CD14-positive monocyte (primary cell): ENCODE data around the gene EARS2. TPM values are rescaled to one million over a fixed set of nuclear protein-coding genes. Genes with fewer than 3 reads are reported as not detected.

Source experiments
- DNase-seq, 3 donors: peaks; one replicate each; pipeline ENCODE4 v3.0.0-alpha.2; 2011 to 2022
- H2AFZ ChIP-seq: 2 replicates; pipeline ENCODE4 v1.6.0; 2012; ENCODE audit warnings: mild to moderate bottlenecking, low read depth, low read length, inconsistent platforms; ENCODE audit not compliant: insufficient read depth, poor library complexity, severe bottlenecking
- H3K27ac ChIP-seq, 2 donors: 1 replicate in 1 of 2; 2 replicates in 1 of 2; pipeline ENCODE4 v1.5.1; 2012 to 2013; ENCODE audit warnings: low read length in 2 of 2, control low read depth in 1 of 2, inconsistent platforms in 1 of 2, low read depth in 1 of 2, mild to moderate bottlenecking in 1 of 2
- H3K27me3 ChIP-seq, 2 donors: one replicate each; pipeline versions ENCODE4 v1.6.0 to v1.6.1; 2011 to 2013; ENCODE audit warnings: low read length in 2 of 2; ENCODE audit not compliant: control insufficient read depth in 2 of 2, insufficient read depth in 2 of 2
- H3K36me3 ChIP-seq, 2 donors: replicated peaks in 1 of 2; 1 replicate in 1 of 2; 2 replicates in 1 of 2; pipeline versions ENCODE4 v1.5.1 to v1.6.1; 2012 to 2013; ENCODE audit warnings: low read length in 2 of 2, control low read depth in 1 of 2, inconsistent platforms in 1 of 2, mild to moderate bottlenecking in 1 of 2; ENCODE audit not compliant: insufficient read depth in 2 of 2, control insufficient read depth in 1 of 2
- H3K4me1 ChIP-seq, 2 donors: 1 replicate in 1 of 2; 2 replicates in 1 of 2; pipeline versions ENCODE4 v1.5.1 to v1.6.1; 2012 to 2013; ENCODE audit warnings: low read length in 2 of 2, control low read depth in 1 of 2, inconsistent platforms in 1 of 2, mild to moderate bottlenecking in 1 of 2, moderate library complexity in 1 of 2; ENCODE audit not compliant: insufficient read depth in 2 of 2, control insufficient read depth in 1 of 2
- H3K4me2 ChIP-seq: replicated peaks from 2 replicates; pipeline ENCODE3; 2012; ENCODE audit warnings: low read length, moderate library complexity, mild to moderate bottlenecking; ENCODE audit not compliant: poor library complexity, severe bottlenecking; ENCODE audit errors: extremely low read depth
- H3K4me3 ChIP-seq, 3 experiments: fragments of 200-600 bp in 1 of 3; sonication (generic) in 1 of 3; replicated peaks in 1 of 3; 1 replicate in 2 of 3; 2 replicates in 1 of 3; pipeline ENCODE4 v1.5.1; 2011 to 2013; ENCODE audit warnings: low read length in 3 of 3, mild to moderate bottlenecking in 3 of 3, control low read depth in 2 of 3, low read depth in 2 of 3, inconsistent platforms in 1 of 3, moderate library complexity in 1 of 3
- H3K79me2 ChIP-seq: 2 replicates; pipeline ENCODE4 v1.6.0; 2012; ENCODE audit warnings: mild to moderate bottlenecking, control low read depth, inconsistent platforms, low read length, moderate library complexity; ENCODE audit not compliant: insufficient read depth
- H3K9ac ChIP-seq: 2 replicates; pipeline ENCODE4 v1.6.0; 2017; ENCODE audit warnings: low read length, mild to moderate bottlenecking; ENCODE audit not compliant: insufficient read depth, poor library complexity, severe bottlenecking
- H3K9me3 ChIP-seq, 2 donors: replicated peaks in 1 of 2; 1 replicate in 1 of 2; 2 replicates in 1 of 2; pipeline versions ENCODE4 v1.5.1 to v1.6.1; 2012 to 2013; ENCODE audit warnings: low read length in 2 of 2, control low read depth in 1 of 2; ENCODE audit not compliant: control insufficient read depth in 1 of 2, insufficient read depth in 1 of 2
- H4K20me1 ChIP-seq: 2 replicates; pipeline ENCODE4 v1.6.0; 2012; ENCODE audit warnings: mild to moderate bottlenecking, low read length, control low read depth, moderate library complexity; ENCODE audit not compliant: insufficient read depth
- H3K27ac Mint-ChIP-seq, 7 donors: one replicate each; pipeline ENCODE4 v1.8.0; 2020; ENCODE audit warnings: mild to moderate bottlenecking in 7 of 7, mixed read lengths in 7 of 7, moderate library complexity in 6 of 7, inconsistent platforms in 2 of 7
- H3K27me3 Mint-ChIP-seq, 3 donors: one replicate each; pipeline ENCODE4 v1.8.0; 2021 to 2022; ENCODE audit warnings: low read depth in 3 of 3, mild to moderate bottlenecking in 3 of 3, mixed read lengths in 3 of 3, moderate library complexity in 3 of 3, inconsistent platforms in 1 of 3
- H3K36me3 Mint-ChIP-seq, 2 donors: one replicate each; pipeline ENCODE4 v1.8.0; 2020; ENCODE audit warnings: mixed read lengths in 2 of 2, inconsistent platforms in 1 of 2, mild to moderate bottlenecking in 1 of 2
- H3K4me1 Mint-ChIP-seq: one replicate; pipeline ENCODE4 v1.8.0; 2020; ENCODE audit warnings: mild to moderate bottlenecking, mixed read lengths
- H3K4me3 Mint-ChIP-seq, 2 donors: one replicate each; pipeline ENCODE4 v1.8.0; 2020; ENCODE audit warnings: mild to moderate bottlenecking in 2 of 2, mixed read lengths in 2 of 2, moderate library complexity in 1 of 2
- H3K9me3 Mint-ChIP-seq, 7 donors: one replicate each; pipeline ENCODE4 v1.8.0; 2020 to 2022; ENCODE audit warnings: mixed read lengths in 7 of 7, mild to moderate bottlenecking in 6 of 7, moderate library complexity in 6 of 7, inconsistent platforms in 2 of 7
- CTCF ChIP-seq: fragments of 200-600 bp; IDR thresholded peaks from one replicate; pipeline ENCODE4 v1.8.0; 2022; ENCODE audit warnings: antibody characterized with exemption, mild to moderate bottlenecking
- WGBS: methylation state at CpG from one replicate; pipeline ENCODE4 v1.1.5; 2013; ENCODE audit warnings: missing lambda C conversion rate; ENCODE audit not compliant: insufficient coverage; 5-methylcytosine and 5-hydroxymethylcytosine counted together
- intact Hi-C, 2 donors: fragments of 100-400 bp; cut with micrococcal nuclease; formaldehyde crosslinking; loops; one replicate each; pipeline versions ENCODE4 v1.15.0 to v1.15.1; 2023
- polyA plus RNA-seq, 3 donors: library from polyadenylated mRNA; depleted of rRNA in 1 of 3; unstranded in 2 of 3; stranded (reverse) in 1 of 3; fragments of 300-500 nt in 2 of 3; fragments of >200 nt in 1 of 3; fragmentation: Illumina TruSeq in 2 of 3; gene quantifications; 1 replicate in 2 of 3; 2 replicates in 1 of 3; pipeline ENCODE4 v1.2.3, GENCODE V29; 2012 to 2021

EARS2 gene
- polyA plus RNA-seq, 3 donors, result 2.9 to 4.7 (median 4.2) TPM

DNA sequence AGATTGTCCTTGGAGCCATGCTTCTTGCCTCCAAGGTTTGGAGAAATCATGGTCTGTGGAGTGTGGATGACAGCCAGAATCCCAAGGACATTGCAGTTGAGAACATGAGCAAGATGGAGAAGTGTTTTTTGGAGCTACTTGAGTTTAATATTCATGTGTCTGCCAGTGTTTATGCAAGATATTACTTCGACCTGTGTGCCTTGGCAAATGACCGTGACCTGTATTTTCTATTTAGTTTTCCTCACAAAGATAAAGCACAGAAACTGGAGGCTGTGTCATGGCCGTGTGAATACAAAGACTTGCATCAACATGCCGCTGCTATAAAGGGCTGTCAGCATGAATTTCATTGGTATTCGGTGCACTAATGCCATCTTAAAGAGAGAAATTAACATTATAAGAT, 55.9 kb downstream of the EARS2 start:
- peak overlapping the region in 1 of 2 donors; percentile 70 for H3K27ac ChIP-seq
- H3K36me3 Mint-ChIP-seq, result peaks cover 19 to 30% of the 10 kb centered on the region in 2 donors

GRCh38 chr16:23500862-23501225, 56.3 kb downstream of the EARS2 start:
- no peak overlapping the region for H3K4me3 Mint-ChIP-seq
- no peaks in the 10 kb centered on the region for H3K27me3 ChIP-seq
- H2AFZ ChIP-seq, result no peak overlapping the region
- peaks cover 0 to 1% (median 0%) of the 10 kb centered on the region in 7 donors for H3K9me3 Mint-ChIP-seq
- H3K36me3 Mint-ChIP-seq, result peaks cover 19 to 27% of the 10 kb centered on the region in 2 donors
- H3K4me1 ChIP-seq, result peaks cover 75 to 77% of the 10 kb centered on the region in 2 donors
- TF ChIP-seq CTCF, result no peak
- peaks cover 0 to 9% of the 10 kb centered on the region in 2 donors for H3K36me3 ChIP-seq
- no peak overlapping the region for H3K4me2 ChIP-seq
- H3K27me3 Mint-ChIP-seq, result no peaks in the 10 kb centered on the region
- no peak overlapping the region for H3K4me3 ChIP-seq
- peak overlapping the region in 5 of 7 donors; percentile 56 to 86 (median 70) for H3K27ac Mint-ChIP-seq
- H3K27ac ChIP-seq, result peak overlapping the region; percentile 23 to 70
- DNase-seq, result peak in 2 of 3 donors; percentile 44 to 52
- WGBS, result 31% methylated on average over 4 of the region's 4 CpGs
- peaks cover 100% of the 10 kb centered on the region for H3K79me2 ChIP-seq
- peaks cover 74% of the 10 kb centered on the region for H3K4me1 Mint-ChIP-seq
- H3K9me3 ChIP-seq, result no peaks in the 10 kb centered on the region
- H3K9ac ChIP-seq, result no peak overlapping the region
- peaks cover 89% of the 10 kb centered on the region for H4K20me1 ChIP-seq
- intact Hi-C loops, result loop anchor here in 1 of 2 donors (10.0 kb wide), 1 partner anchor 46 kb away; the partner anchor contains the start of gene COG7

More for the DNA sequence above, 55.9 kb downstream of the EARS2 start:
- no peak for DNase-seq
- Histone ChIP-seq H2AFZ (no peak overlapping the region), H3K4me3 (no peak overlapping the region), H3K4me2 (no peak overlapping the region), H3K79me2 (peaks cover 100% of the 10 kb centered on the region), H3K36me3 (peaks cover 0 to 9% of the 10 kb centered on the region in 2 donors), H3K4me1 (peaks cover 79 to 82% of the 10 kb centered on the region in 2 donors), H4K20me1 (peaks cover 89% of the 10 kb centered on the region), H3K9me3 (no peaks in the 10 kb centered on the region), H3K27me3 (no peaks in the 10 kb centered on the region), H3K9ac (no peak overlapping the region)
- H3K27ac Mint-ChIP-seq, result peak overlapping the region in 4 of 7 donors; percentile 58 to 86 (median 76)
- intact Hi-C loops, result loop anchor here in 1 of 2 donors (10.0 kb wide), 1 partner anchor 46 kb away; the partner anchor contains the start of gene COG7
- no CpG with 5 or more reads among the region's 5 CpGs for WGBS
- no peaks in the 10 kb centered on the region for H3K27me3 Mint-ChIP-seq
- H3K4me3 Mint-ChIP-seq, result no peak overlapping the region
- TF ChIP-seq CTCF, result no peak
- peaks cover 77% of the 10 kb centered on the region for H3K4me1 Mint-ChIP-seq
- peaks cover 0 to 1% (median 0%) of the 10 kb centered on the region in 7 donors for H3K9me3 Mint-ChIP-seq
